ENCODE measurements around the gene CD163.

Gene CD163

GRCh38 chr12:7486512-7486911 lies 17.1 kb downstream of the CD163 start:
- Mint-ChIP-seq H3K4me3 (no peak overlapping the region), H3K27ac (no peak overlapping the region), H3K36me3 (ENCODE audit: insufficient read depth) (no peaks in the 10 kb centered on the region), H3K9me3 (no peaks in the 10 kb centered on the region), H3K27me3 (peaks cover 33 to 42% of the 10 kb centered on the region in 2 donors), H3K4me1 (ENCODE audit: low read depth in 2 of 2) (no peaks in the 10 kb centered on the region)
- DNase-seq = no peak
- no peak for ATAC-seq (replicated peaks)

- DNase-seq (no peak), ATAC-seq (replicated peaks) (no peak)
- Mint-ChIP-seq H3K27ac (no peak overlapping the region), H3K36me3 (ENCODE audit: insufficient read depth) (no peaks in the 10 kb centered on the region), H3K4me1 (ENCODE audit: low read depth in 2 of 2) (no peaks in the 10 kb centered on the region), H3K4me3 (no peak overlapping the region), H3K9me3 (no peaks in the 10 kb centered on the region), H3K27me3 (peaks cover 36% of the 10 kb centered on the region in 2 donors)
Observed at GRCh38 chr12:7485095-7485494, 18.5 kb downstream of the CD163 start.

- Mint-ChIP-seq H3K36me3 (ENCODE audit: insufficient read depth) (no peaks in the 10 kb centered on the region), H3K27me3 (peaks cover 30 to 38% of the 10 kb centered on the region in 2 donors), H3K27ac (no peak overlapping the region), H3K9me3 (no peaks in the 10 kb centered on the region), H3K4me1 (ENCODE audit: low read depth in 2 of 2) (no peaks in the 10 kb centered on the region), H3K4me3 (no peak overlapping the region)
- ATAC-seq (replicated peaks) (no peak), DNase-seq (no peak)
Observed at GRCh38 chr12:7483343-7483742, 20.2 kb downstream of the CD163 start.

GRCh38 chr12:7479771-7480170 lies 23.8 kb downstream of the CD163 start:
- DNase-seq (no peak), ATAC-seq (replicated peaks) (no peak)
- Mint-ChIP-seq H3K27me3 (peaks cover 13 to 29% of the 10 kb centered on the region in 2 donors), H3K27ac (no peak overlapping the region), H3K4me3 (no peak overlapping the region), H3K36me3 (ENCODE audit: insufficient read depth) (no peaks in the 10 kb centered on the region), H3K9me3 (peaks cover 0 to under 1% of the 10 kb centered on the region in 2 donors), H3K4me1 (ENCODE audit: low read depth in 2 of 2) (no peaks in the 10 kb centered on the region)

GRCh38 chr12:7472060-7472459 lies 31.5 kb downstream of the CD163 start:
- H3K27ac Mint-ChIP-seq = no peak overlapping the region

GRCh38 chr12:7460375-7461259 lies 43.0 kb downstream of the CD163 start:
- no peak overlapping the region for H3K27ac Mint-ChIP-seq
- H3K36me3 Mint-ChIP-seq (ENCODE audit: insufficient read depth) = no peaks in the 10 kb centered on the region
- peak; percentile 56 for ATAC-seq (replicated peaks)
- peak; percentile 18 to 67 (median 29) for DNase-seq
- no peaks in the 10 kb centered on the region for H3K4me1 Mint-ChIP-seq (ENCODE audit: low read depth in 2 of 2)
- no peaks in the 10 kb centered on the region for H3K9me3 Mint-ChIP-seq
- peaks cover 14 to 20% of the 10 kb centered on the region in 2 donors for H3K27me3 Mint-ChIP-seq
- no peak overlapping the region for H3K4me3 Mint-ChIP-seq

More at GRCh38 chr12:7472060-7472459, 31.5 kb downstream of the CD163 start:
- ATAC-seq (replicated peaks) = no peak
- no peak overlapping the region for H3K4me3 Mint-ChIP-seq
- no peaks in the 10 kb centered on the region for H3K36me3 Mint-ChIP-seq (ENCODE audit: insufficient read depth)
- no peaks in the 10 kb centered on the region for H3K4me1 Mint-ChIP-seq (ENCODE audit: low read depth in 2 of 2)
- DNase-seq = no peak
- peaks cover 22 to 33% of the 10 kb centered on the region in 2 donors for H3K27me3 Mint-ChIP-seq
- H3K9me3 Mint-ChIP-seq = peaks cover 0 to 8% of the 10 kb centered on the region in 2 donors

GRCh38 chr12:7459973-7460372 lies 43.6 kb downstream of the CD163 start:
- H3K27ac Mint-ChIP-seq = no peak overlapping the region
- H3K27me3 Mint-ChIP-seq = peaks cover 10 to 17% of the 10 kb centered on the region in 2 donors
- no peaks in the 10 kb centered on the region for H3K4me1 Mint-ChIP-seq (ENCODE audit: low read depth in 2 of 2)
- H3K36me3 Mint-ChIP-seq (ENCODE audit: insufficient read depth) = no peaks in the 10 kb centered on the region
- H3K4me3 Mint-ChIP-seq = no peak overlapping the region
- DNase-seq = no peak
- H3K9me3 Mint-ChIP-seq = no peaks in the 10 kb centered on the region
- ATAC-seq (replicated peaks) = no peak

- no peak overlapping the region for H3K4me3 Mint-ChIP-seq
Observed at GRCh38 chr12:7451756-7452155, 51.8 kb downstream of the CD163 start.

GRCh38 chr12:7450667-7451066 lies 52.9 kb downstream of the CD163 start:
- Mint-ChIP-seq H3K4me1 (ENCODE audit: low read depth in 2 of 2) (no peaks in the 10 kb centered on the region), H3K4me3 (no peak overlapping the region), H3K9me3 (no peaks in the 10 kb centered on the region), H3K27ac (no peak overlapping the region), H3K36me3 (ENCODE audit: insufficient read depth) (no peaks in the 10 kb centered on the region), H3K27me3 (peaks cover 7 to 24% of the 10 kb centered on the region in 2 donors)
- DNase-seq = no peak
- no peak for ATAC-seq (replicated peaks)

More at GRCh38 chr12:7451756-7452155, 51.8 kb downstream of the CD163 start:
- DNase-seq = no peak
- Mint-ChIP-seq H3K4me1 (ENCODE audit: low read depth in 2 of 2) (no peaks in the 10 kb centered on the region), H3K9me3 (no peaks in the 10 kb centered on the region), H3K27me3 (peaks cover 7 to 24% of the 10 kb centered on the region in 2 donors), H3K27ac (no peak overlapping the region), H3K36me3 (ENCODE audit: insufficient read depth) (no peaks in the 10 kb centered on the region)
- ATAC-seq (replicated peaks) = no peak

GRCh38 chr12:7448099-7448498 lies 55.5 kb downstream of the CD163 start:
- no peaks in the 10 kb centered on the region for H3K9me3 Mint-ChIP-seq

GRCh38 chr12:7444537-7444936 lies 59.0 kb downstream of the CD163 start:
- H3K27me3 Mint-ChIP-seq = peaks cover 23 to 41% of the 10 kb centered on the region in 2 donors
- H3K36me3 Mint-ChIP-seq (ENCODE audit: insufficient read depth) = no peaks in the 10 kb centered on the region
- H3K9me3 Mint-ChIP-seq = no peaks in the 10 kb centered on the region
- DNase-seq = no peak
- peaks cover 0 to 4% of the 10 kb centered on the region in 2 donors for H3K4me1 Mint-ChIP-seq (ENCODE audit: low read depth in 2 of 2)
- no peak overlapping the region for H3K27ac Mint-ChIP-seq
- ATAC-seq (replicated peaks) = no peak
- no peak overlapping the region for H3K4me3 Mint-ChIP-seq

More at GRCh38 chr12:7448099-7448498, 55.5 kb downstream of the CD163 start:
- ATAC-seq (replicated peaks) (no peak), DNase-seq (no peak)
- no peak overlapping the region for H3K4me3 Mint-ChIP-seq
- H3K27me3 Mint-ChIP-seq = peaks cover 7 to 28% of the 10 kb centered on the region in 2 donors
- H3K4me1 Mint-ChIP-seq (ENCODE audit: low read depth in 2 of 2) = no peaks in the 10 kb centered on the region
- no peak overlapping the region for H3K27ac Mint-ChIP-seq
- H3K36me3 Mint-ChIP-seq (ENCODE audit: insufficient read depth) = no peaks in the 10 kb centered on the region

GRCh38 chr12:7444076-7444475 lies 59.5 kb downstream of the CD163 start, which contains the start of gene CD163L1:
TSS of gene CD163L1 (minus strand) at chr12:7444153. CDS start at chr12:7444127, 26 bp downstream.
- peaks cover 0 to 9% of the 10 kb centered on the region in 2 donors for H3K4me1 Mint-ChIP-seq (ENCODE audit: low read depth in 2 of 2)
- no peak for ATAC-seq (replicated peaks)
- H3K36me3 Mint-ChIP-seq (ENCODE audit: insufficient read depth) = no peaks in the 10 kb centered on the region
- DNase-seq = no peak
- no peak within 1 kb of the TSS for H3K27ac Mint-ChIP-seq
- H3K9me3 Mint-ChIP-seq = no peaks in the 10 kb centered on the region
- peaks cover 28 to 46% of the 10 kb centered on the region in 2 donors for H3K27me3 Mint-ChIP-seq
- no peak within 1 kb of the TSS for H3K4me3 Mint-ChIP-seq

- Mint-ChIP-seq H3K4me3 (no peak overlapping the region), H3K4me1 (ENCODE audit: low read depth in 2 of 2) (peaks cover 0 to 13% of the 10 kb centered on the region in 2 donors), H3K9me3 (no peaks in the 10 kb centered on the region), H3K27me3 (peaks cover 35 to 36% of the 10 kb centered on the region in 2 donors), H3K36me3 (ENCODE audit: insufficient read depth) (no peaks in the 10 kb centered on the region), H3K27ac (no peak overlapping the region)
- DNase-seq (no peak), ATAC-seq (replicated peaks) (no peak)
Observed at GRCh38 chr12:7441216-7441615, 62.4 kb downstream of the CD163 start.

Data from effector memory CD8-positive, alpha-beta T cell (primary cell).